COLO668 (cell line): Measurements from ENCODE around the gene MISP.

Source experiments
- DNase-seq: peaks from one replicate; lab custom pipeline; 2025; ENCODE audit not compliant: unreplicated experiment; lab: John Stamatoyannopoulos, UW

MISP gene

GRCh38 chr19:795691-796581 is 45.0 kb downstream of the MISP start:
- DNase-seq = no peak

DNA sequence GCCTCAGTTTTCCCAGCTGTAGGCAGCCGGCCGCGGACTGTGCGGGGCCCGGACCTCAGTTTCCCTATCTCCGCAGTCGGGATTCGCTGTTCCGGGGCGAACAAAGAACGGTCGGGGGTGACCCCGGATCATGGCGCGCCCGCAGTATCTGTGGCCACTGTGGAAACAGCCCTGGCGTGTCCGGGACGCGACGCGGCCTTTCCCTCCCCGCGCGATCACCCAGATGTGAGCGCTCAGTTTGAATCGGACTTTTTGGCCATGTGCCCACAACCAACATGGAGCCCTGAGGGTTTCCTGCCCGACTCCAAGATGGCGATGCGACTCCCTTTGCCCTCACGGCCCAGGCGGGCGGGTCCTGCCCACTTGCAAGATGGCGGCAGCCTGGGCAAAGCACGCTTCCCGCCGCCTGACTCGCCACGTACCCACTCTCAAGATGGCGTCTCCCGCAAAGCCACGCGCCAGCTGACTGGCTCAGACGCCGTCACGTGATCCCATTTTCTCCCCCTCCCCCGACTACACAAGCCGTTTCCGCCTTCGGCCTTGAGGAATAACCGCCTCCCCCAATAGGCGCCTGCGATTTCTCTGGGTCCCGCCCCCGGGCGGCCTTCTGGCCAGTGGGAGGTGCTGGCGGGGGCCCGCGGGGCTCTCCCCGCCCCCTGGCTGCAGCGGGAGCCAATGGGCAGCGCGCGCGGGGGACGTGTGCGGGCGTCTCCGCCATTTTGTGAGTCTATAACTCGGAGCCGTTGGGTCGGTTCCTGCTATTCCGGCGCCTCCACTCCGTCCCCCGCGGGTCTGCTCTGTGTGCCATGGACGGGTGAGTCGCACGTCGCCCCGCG is 46.0 kb downstream of the MISP start, which contains the start of gene PTBP1:
Gene PTBP1, plus strand, starts transcription at position 761 of the 836 bp plus-strand sequence. Its CDS starts 46 bp downstream, at position 807.
- peak; percentile 100 for DNase-seq

- peak; percentile 98 for DNase-seq
These were observed 46.9 kb downstream of the MISP start for GRCh38 chr19:797528-798414.

- DNase-seq = peak; percentile 39
These were observed 47.6 kb downstream of the MISP start for GRCh38 chr19:798415-799075.

DNA sequence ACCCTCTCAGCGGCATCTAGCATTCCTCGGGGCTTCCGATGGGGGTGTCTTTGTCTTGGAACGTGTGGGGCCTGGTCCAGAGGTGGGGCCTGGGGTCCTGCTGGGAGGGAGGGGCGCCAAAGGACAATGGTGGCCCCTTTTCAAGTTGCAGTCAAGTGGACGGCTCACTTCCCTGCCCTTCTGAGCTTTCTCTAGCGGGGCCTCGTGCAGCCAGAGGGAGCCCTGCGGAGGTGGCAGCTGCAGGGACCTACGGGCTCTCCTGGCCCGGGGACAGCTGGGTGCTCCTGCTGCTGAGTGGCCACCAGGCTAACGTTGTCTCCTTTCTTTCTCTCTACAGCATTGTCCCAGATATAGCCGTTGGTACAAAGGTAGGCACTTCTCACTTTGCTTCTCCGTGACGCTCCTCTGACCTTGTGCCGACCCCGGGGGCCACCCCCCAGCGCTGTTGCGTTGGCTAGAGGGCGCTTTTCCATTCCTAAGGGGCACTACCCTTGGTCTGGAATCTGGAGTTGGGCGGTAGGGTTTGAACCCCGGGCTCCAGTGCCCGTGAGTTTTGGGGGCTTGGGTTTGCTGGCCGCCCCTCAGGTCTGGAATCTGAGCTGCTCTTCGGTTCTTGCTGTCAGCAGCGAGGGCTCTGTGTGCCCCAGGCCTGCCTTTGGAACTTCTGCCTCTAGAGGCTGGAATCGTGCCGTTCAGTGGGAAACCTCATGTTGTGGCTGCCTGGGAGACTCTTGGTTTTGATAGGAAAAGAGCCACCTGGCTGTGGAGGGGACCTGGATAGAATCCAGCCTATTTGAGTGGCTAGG is 48.4 kb downstream of the MISP start:
- DNase-seq = peak; percentile 46

DNA sequence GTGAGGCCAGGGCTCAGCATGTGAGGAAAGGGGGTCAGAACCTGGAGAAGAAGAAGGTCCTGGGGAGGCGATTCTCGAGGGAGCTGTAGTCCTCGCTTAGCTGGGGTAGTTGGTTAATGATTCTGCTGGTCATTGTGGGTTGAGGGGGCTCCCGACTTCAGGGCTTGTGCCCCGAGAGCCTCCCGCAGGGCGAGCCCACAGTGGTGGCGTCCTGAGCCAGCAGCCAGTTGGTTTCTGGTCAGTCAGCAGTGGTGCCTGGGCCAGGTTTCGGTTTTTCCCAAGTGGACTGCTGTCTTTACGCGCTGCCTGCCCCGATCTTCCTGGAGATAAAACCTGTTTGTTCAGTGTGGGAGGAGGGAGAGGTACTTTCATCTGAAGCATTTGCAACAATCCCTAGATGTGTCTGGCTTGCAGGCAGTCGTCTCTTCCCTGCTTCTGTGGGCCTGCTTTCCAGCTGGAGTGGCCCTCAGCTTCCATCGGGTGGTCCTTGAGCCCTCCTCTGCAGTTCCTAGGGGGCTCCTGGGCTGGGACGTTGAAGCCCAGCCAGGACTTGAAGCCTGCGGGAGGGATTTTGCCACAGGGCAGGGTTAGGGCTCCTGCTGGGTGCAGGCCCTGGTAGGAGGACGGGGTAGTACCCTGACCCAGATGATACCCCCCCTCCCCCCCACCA is 49.6 kb downstream of the MISP start:
- peak; percentile 29 for DNase-seq

- peak; percentile 53 for DNase-seq
These were observed 50.3 kb downstream of the MISP start for GRCh38 chr19:801030-801860.

DNA sequence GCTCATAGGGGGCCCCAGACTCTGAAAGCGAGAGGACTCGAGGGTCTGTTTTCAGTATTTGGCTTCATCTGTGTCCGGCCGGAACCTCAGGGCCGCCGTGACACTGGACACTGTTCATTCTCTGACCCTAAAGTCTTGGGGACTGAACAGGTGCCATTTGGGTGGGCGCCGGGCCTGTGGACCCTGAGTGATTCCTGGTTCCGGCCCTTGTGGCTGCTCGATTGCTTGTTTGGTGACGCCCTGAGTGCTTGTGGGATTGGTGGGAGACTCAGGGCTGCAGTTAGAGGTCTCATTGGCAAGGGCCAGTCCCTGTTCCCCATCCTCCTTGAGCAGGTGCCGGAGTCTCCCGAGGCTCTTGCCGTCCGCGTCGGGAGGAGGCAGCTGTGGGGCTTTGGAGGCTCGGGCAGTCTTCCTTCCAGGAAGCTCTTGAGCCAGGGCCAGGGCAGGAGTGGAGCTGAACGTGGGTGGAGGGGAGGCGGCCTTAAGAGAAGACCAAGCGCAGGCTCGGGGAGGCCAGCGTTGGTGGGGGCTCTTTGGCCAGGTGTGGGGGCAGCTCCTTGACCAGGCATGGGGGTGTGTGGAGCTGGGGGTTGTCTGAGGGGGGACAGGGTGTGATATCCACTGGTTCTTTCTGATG is 51.1 kb downstream of the MISP start:
- DNase-seq = no peak

GRCh38 chr19:802498-803098 is 51.7 kb downstream of the MISP start:
- DNase-seq = peak; percentile 46

DNA sequence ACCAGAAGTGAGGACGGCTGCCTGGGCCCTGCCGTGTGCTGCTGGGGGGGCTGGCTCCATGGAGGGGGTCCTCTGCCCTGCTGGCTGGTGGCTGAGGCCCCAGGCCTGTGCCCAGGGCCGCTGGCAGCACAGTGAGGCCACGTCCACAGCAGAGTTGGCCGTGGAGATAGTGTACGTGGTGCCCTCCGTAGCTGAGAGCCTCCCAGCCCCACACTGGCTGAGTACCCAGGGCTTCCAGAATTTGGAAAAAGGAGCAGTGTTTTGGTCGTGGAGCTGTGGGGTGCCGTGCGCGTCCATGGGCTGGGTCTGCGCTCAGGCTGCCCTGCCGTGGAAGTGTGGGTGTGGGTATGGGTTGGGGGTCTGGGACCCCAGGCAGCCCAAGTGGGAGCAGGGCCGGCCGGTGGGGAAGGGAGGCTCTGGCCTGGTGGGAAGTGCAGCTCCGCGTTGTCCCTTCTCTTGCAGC is 52.2 kb downstream of the MISP start:
- DNase-seq = no peak

- no peak for DNase-seq
These were observed 52.9 kb downstream of the MISP start for GRCh38 chr19:803686-804418.

- no peak for DNase-seq
These were observed 53.7 kb downstream of the MISP start for GRCh38 chr19:804419-805165.

DNA sequence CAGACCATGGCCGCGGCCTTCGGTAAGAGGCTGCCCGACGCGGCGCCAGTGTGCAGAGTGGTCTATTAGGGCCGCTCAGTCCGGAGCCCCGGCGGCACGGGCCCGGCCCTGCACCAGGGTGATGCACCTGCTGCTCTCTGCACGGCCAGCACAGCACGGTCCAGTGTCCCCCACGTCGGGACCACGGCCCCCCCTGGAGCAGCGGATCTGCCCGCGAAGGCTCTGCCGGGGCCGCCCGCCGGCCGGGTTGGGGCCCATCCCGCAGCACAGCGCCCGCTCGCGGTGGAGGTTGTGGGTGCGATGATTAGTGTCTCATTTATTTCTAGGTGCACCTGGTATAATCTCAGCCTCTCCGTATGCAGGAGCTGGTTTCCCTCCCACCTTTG is 54.2 kb downstream of the MISP start:
- DNase-seq = no peak

GRCh38 chr19:805600-806550 is 55.0 kb downstream of the MISP start:
- no peak for DNase-seq
